Lung (tissue), 12 donors: Measurements from ENCODE around the gene ZNF684. TPM values are rescaled to one million over a fixed set of nuclear protein-coding genes. Genes with fewer than 3 reads are reported as not detected.
"Not testable (repeated sequence)": the region's sequence is repeated elsewhere in the genome, so short reads cannot be mapped to it uniquely, and the experiment has no call there.

ENCODE experiments used
- ATAC-seq: fragments of 200-7000 bp; cut with Tn5 transposase; one replicate; pipeline ENCODE4 v1.9.1; 2020; ENCODE audit warnings: moderate number of reproducible peaks; ENCODE audit not compliant: insufficient read depth, low FRiP score
- DNase-seq, 3 donors: peaks; one replicate each; pipeline ENCODE4 v3.0.0-alpha.2; 2013 to 2017
- H3K27ac ChIP-seq, 2 donors: one replicate each; pipeline ENCODE4 v1.5.1; 2013; ENCODE audit warnings: mild to moderate bottlenecking in 2 of 2, moderate library complexity in 2 of 2, control low read depth in 1 of 2, inconsistent platforms in 1 of 2, low read depth in 1 of 2, low read length in 1 of 2
- H3K27me3 ChIP-seq, 3 donors: one replicate each; pipeline ENCODE4 v1.5.1; 2013; ENCODE audit warnings: low read length in 2 of 3; ENCODE audit not compliant: control insufficient read depth in 3 of 3, insufficient read depth in 3 of 3
- H3K36me3 ChIP-seq, 4 donors: one replicate each; pipeline ENCODE4 v1.5.1; 2013; ENCODE audit warnings: low read length in 4 of 4, mild to moderate bottlenecking in 1 of 4, moderate library complexity in 1 of 4; ENCODE audit not compliant: control insufficient read depth in 4 of 4, insufficient read depth in 4 of 4
- H3K4me1 ChIP-seq, 5 donors: one replicate each; pipeline ENCODE4 v1.5.1; 2013; ENCODE audit warnings: low read length in 5 of 5, mild to moderate bottlenecking in 2 of 5, moderate library complexity in 1 of 5; ENCODE audit not compliant: control insufficient read depth in 5 of 5, insufficient read depth in 5 of 5
- H3K4me3 ChIP-seq: one replicate; pipeline ENCODE4 v1.5.1; 2013; ENCODE audit warnings: mild to moderate bottlenecking, control low read depth, moderate library complexity
- H3K9ac ChIP-seq, 2 donors: one replicate each; pipeline ENCODE4 v1.5.1; 2013; ENCODE audit warnings: low read length in 2 of 2, control low read depth in 1 of 2; ENCODE audit not compliant: insufficient read depth in 1 of 2
- H3K9me3 ChIP-seq, 4 donors: one replicate each; pipeline ENCODE4 v1.5.1; 2013; ENCODE audit warnings: low read length in 3 of 4, mild to moderate bottlenecking in 1 of 4, moderate library complexity in 1 of 4; ENCODE audit not compliant: control insufficient read depth in 4 of 4, insufficient read depth in 3 of 4
- CTCF ChIP-seq: IDR thresholded peaks from 2 replicates; pipeline ENCODE4 v1.5.1; 2012; ENCODE audit warnings: mild to moderate bottlenecking; ENCODE audit errors: control extremely low read depth, extremely low read depth
- WGBS, 2 donors: extraction: QIAGEN DNeasy Blood & Tissue Kit; methylation state at CpG; one replicate each; pipeline ENCODE4 v1.1.7; 2013; 5-methylcytosine and 5-hydroxymethylcytosine counted together
- polyA plus RNA-seq, 2 donors: library from polyadenylated mRNA; stranded (reverse); fragments of 200-250 nt; gene quantifications; one replicate each; pipeline ENCODE4 v1.2.1, GENCODE V29; 2013
- total RNA-seq, 2 donors: library from RNA; depleted of rRNA in 1 of 2; stranded (reverse); fragments of >200 nt in 1 of 2; gene quantifications; one replicate each; pipeline ENCODE4 v1.2.1, GENCODE V29; 2014 to 2021
- donor health status: control.
- donor health status: control.
- donor health status: Bipolar disorder and iron deficiency.
- donor health status: healthy.
- donor health status: DM: yes; HTN: yes; CAD: no.

The ZNF684 gene
- total and polyA plus RNA-seq, 4 donors: 1.7 to 5.2 (median 4.0) TPM

DNA sequence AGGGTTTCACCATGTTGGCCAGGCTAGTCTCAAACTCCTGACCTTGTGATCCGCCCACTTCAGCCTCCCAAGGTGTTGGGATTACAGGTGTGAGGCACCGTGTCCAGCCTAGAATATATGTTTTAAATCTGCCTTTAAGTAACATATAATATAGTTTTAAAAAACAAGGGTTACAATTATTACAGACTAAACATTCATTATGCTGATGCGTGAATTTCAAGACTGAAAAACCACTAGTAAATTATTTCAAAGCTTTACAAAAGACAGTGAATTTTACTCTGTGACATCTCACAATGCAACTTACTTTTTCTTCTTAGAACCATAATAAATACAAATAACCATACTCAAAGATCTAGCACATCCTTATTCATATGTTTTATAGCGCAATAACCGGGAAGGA lies 24.7 kb downstream of the ZNF684 start:
- H3K4me1 ChIP-seq: no peaks in the 10 kb centered on the region
- H3K4me3 ChIP-seq: no peak overlapping the region
- WGBS, 2 donors: 92 to 96% methylated on average over 5 of the region's 5 CpGs
- H3K9ac ChIP-seq: no peak overlapping the region
- no peak for ATAC-seq
- no peaks in the 10 kb centered on the region for H3K36me3 ChIP-seq
- no peak for DNase-seq
- H3K27me3 ChIP-seq: no peaks in the 10 kb centered on the region
- H3K27ac ChIP-seq: no peak overlapping the region
- no peaks in the 10 kb centered on the region for H3K9me3 ChIP-seq
- no peak for TF ChIP-seq CTCF

DNA sequence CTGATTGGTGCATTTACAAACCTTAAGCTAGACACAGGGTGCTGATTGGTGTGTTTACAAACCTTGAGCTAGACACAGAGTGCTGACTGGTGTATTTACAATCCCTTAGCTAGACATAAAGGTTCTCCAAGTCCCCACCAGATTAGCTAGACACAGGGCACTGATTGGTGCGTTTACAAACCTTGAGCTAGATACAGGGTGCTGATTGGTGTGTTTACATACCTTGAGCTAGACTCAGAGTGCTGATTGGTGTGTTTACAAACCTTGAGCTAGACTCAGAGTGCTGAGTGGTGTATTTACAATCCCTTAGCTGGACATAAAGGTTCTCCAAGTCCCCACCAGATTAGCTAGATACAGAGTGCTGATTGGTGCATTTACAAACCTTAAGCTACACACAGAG lies 26.8 kb downstream of the ZNF684 start:
- not testable (repeated sequence) for DNase-seq, ATAC-seq, H3K36me3 ChIP-seq, H3K27me3 ChIP-seq, H3K27ac ChIP-seq, H3K4me3 ChIP-seq, H3K9ac ChIP-seq, H3K4me1 ChIP-seq, H3K9me3 ChIP-seq
- WGBS, 2 donors: 92 to 93% methylated on average over 1 of the region's 1 CpG

- TF ChIP-seq CTCF: no peak
- 79 to 93% methylated on average over 2 of the region's 2 CpGs for WGBS, 2 donors
- Histone ChIP-seq H3K9ac (no peak overlapping the region), H3K4me3 (no peak overlapping the region), H3K4me1 (no peaks in the 10 kb centered on the region), H3K9me3 (no peaks in the 10 kb centered on the region), H3K27ac (no peak overlapping the region), H3K36me3 (no peaks in the 10 kb centered on the region), H3K27me3 (no peaks in the 10 kb centered on the region)
- no peak for ATAC-seq
- DNase-seq: no peak
Measured at GRCh38 chr1:40562185-40562584, 30.7 kb downstream of the ZNF684 start.

GRCh38 chr1:40563266-40563665 lies 31.8 kb downstream of the ZNF684 start:
- no peaks in the 10 kb centered on the region for H3K4me1 ChIP-seq
- 93 to 94% methylated on average over 4 of the region's 4 CpGs for WGBS, 2 donors
- no peak overlapping the region for H3K9ac ChIP-seq
- no peaks in the 10 kb centered on the region for H3K36me3 ChIP-seq
- DNase-seq (no peak), ATAC-seq (no peak)
- TF ChIP-seq CTCF: no peak
- no peak overlapping the region for H3K27ac ChIP-seq
- no peak overlapping the region for H3K4me3 ChIP-seq
- H3K9me3 ChIP-seq: no peaks in the 10 kb centered on the region
- H3K27me3 ChIP-seq: no peaks in the 10 kb centered on the region
